OCI-LY7 (cell line): ENCODE measurements around the gene ASB18. TPM values are rescaled to one million over a fixed set of nuclear protein-coding genes. Genes with fewer than 3 reads are reported as not detected.

Source experiments
- BruUV-seq: library from RNA; stranded (reverse); fragments of 400-500 nt; replicated peaks from 2 replicates; lab custom pipeline; 2021; lab: Mats Ljungman, UMichigan
- CTCF ChIA-PET: fragments of 300-600 bp; sonication (Branson Sonifier 250); formaldehyde crosslinking; loops from one replicate; lab custom pipeline; 2022; ENCODE audit warnings: antibody characterized with exemption; ENCODE audit not compliant: unreplicated experiment; lab: Charles Lee
- POLR2A ChIA-PET: fragments of 300-600 bp; sonication (Branson Sonifier 250); formaldehyde crosslinking; loops from one replicate; lab custom pipeline; 2022; ENCODE audit warnings: antibody characterized with exemption; lab: Charles Lee
- DNase-seq: peaks from one replicate; pipeline ENCODE4 v3.0.0-alpha.2; 2015; ENCODE audit warnings: low spot score
- H2AFZ ChIP-seq: fragments of 200-600 bp; sonication (generic), shearing (Covaris generic); 2 replicates; pipeline ENCODE4 v1.6.1; 2014; ENCODE audit warnings: mild to moderate bottlenecking, antibody characterized with exemption, low read length, moderate library complexity
- H3K27ac ChIP-seq: fragments of 200-600 bp; sonication (generic); 2 replicates; pipeline ENCODE4 v1.5.1; 2014; ENCODE audit warnings: mixed run types, low read depth, mild to moderate bottlenecking, moderate library complexity, low read length, inconsistent platforms; ENCODE audit not compliant: poor library complexity, severe bottlenecking
- H3K36me3 ChIP-seq: fragments of 200-600 bp; sonication (generic); 2 replicates; pipeline ENCODE4 v1.6.1; 2014; ENCODE audit warnings: mild to moderate bottlenecking, antibody characterized with exemption, low read length, moderate library complexity, mixed read lengths; ENCODE audit not compliant: insufficient read depth
- H3K4me1 ChIP-seq: fragments of 200-600 bp; sonication (generic); 2 replicates; pipeline ENCODE4 v1.5.1; 2014; ENCODE audit warnings: mild to moderate bottlenecking, low read length; ENCODE audit not compliant: insufficient read depth, poor library complexity, severe bottlenecking
- H3K4me2 ChIP-seq: fragments of 200-600 bp; sonication (generic); 2 replicates; pipeline ENCODE4 v1.6.1; 2014; ENCODE audit warnings: mild to moderate bottlenecking, low read length
- H3K4me3 ChIP-seq: fragments of 200-600 bp; sonication (generic); 2 replicates; pipeline ENCODE4 v1.5.1; 2014; ENCODE audit warnings: mild to moderate bottlenecking, low read depth, low read length; ENCODE audit not compliant: poor library complexity, severe bottlenecking
- H3K79me2 ChIP-seq: fragments of 200-600 bp; sonication (generic); 2 replicates; pipeline ENCODE4 v1.6.1; 2016; ENCODE audit warnings: low read depth, mild to moderate bottlenecking, low read length, moderate library complexity, mixed read lengths; ENCODE audit not compliant: insufficient read depth
- H3K9me2 ChIP-seq: fragments of 200-600 bp; sonication (generic); 2 replicates; pipeline ENCODE4 v1.6.1; 2016; ENCODE audit warnings: mild to moderate bottlenecking, low read length, mixed read lengths; ENCODE audit not compliant: insufficient read depth
- H3K9me3 ChIP-seq: fragments of 200-600 bp; sonication (generic); 2 replicates; pipeline ENCODE4 v1.6.1; 2014; ENCODE audit warnings: mild to moderate bottlenecking, mixed run types, low read length, mixed read lengths
- H4K20me1 ChIP-seq: fragments of 200-600 bp; sonication (generic); 2 replicates; pipeline ENCODE4 v1.6.1; 2014; ENCODE audit warnings: mild to moderate bottlenecking, antibody characterized with exemption, low read length, moderate library complexity, mixed read lengths; ENCODE audit not compliant: insufficient read depth
- EZH2phosphoT487 ChIP-seq: fragments of 200-600 bp; sonication (generic); IDR thresholded peaks from 2 replicates; pipeline ENCODE4 v1.6.1; 2018; ENCODE audit warnings: low read depth, borderline replicate concordance, mild to moderate bottlenecking, mixed run types, antibody characterized with exemption, low read length, moderate library complexity, mixed read lengths
- intact Hi-C: fragments of 100-400 bp; cut with micrococcal nuclease; formaldehyde crosslinking; loops from one replicate; pipeline ENCODE4 v1.10.0; 2022; ENCODE audit not compliant: unreplicated experiment
- total RNA-seq, 2 experiments: library from RNA; depleted of rRNA in 1 of 2; stranded (reverse); fragments of >200 nt in 1 of 2; shearing (Covaris generic) in 1 of 2; gene quantifications; 2 replicates each; pipeline ENCODE4 v1.2.3, GENCODE V29; 2014 to 2022
- TF ChIP-seq, protein P1 (sequence below): fragments of 200-600 bp; sonication (generic); conservative IDR thresholded peaks from 2 replicates; pipeline ENCODE4 v1.5.1; 2014; ENCODE audit warnings: mild to moderate bottlenecking, antibody characterized with exemption, low read length, moderate library complexity, mixed read lengths

The ASB18 gene
- total RNA-seq, 2 experiments from 2014 or later, result not detected

DNA sequence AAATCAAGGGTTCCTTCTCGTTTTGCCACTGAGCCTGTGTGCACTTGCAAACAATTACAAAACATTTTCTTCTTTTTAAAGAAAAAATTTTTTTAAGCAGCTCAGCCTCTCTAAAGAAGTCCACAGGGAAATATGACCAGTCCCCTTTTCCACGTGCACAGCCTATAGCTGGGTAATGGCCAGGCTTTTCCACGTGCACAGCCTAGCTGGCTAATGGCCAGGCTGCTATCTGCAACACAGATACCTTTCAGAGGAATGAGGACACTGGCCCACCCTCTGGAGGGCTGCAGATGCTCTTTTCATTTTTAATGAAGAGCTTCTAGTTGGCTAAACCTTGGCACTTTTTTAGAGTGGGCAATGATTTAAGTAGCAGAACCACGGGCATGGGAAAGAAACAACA, 46.3 kb downstream of the ASB18 start:
- no peak overlapping the region for H3K4me2 ChIP-seq

DNA sequence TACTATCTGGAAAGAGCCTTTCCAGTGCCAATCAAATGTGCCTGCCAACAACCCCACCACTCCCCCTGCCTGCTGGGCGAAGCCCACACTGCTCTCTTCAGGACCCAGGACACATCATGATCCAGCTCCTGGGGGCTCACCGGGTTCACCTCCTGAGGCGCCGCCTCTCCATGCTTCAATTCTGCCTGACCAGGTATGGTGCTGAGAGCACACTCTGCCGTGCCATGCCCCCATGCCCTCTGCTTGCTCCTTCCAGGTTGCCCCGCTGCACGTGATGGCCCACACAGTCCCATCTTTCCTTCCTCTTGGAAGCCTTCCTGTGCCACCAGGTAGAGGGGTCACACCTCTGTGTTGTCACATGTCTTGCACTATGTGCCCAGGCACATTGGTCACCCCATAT, 47.5 kb downstream of the ASB18 start:
- Histone ChIP-seq H3K79me2 (no peaks in the 10 kb centered on the region), H2AFZ (no peak overlapping the region), H3K4me3 (no peak overlapping the region), H3K4me1 (no peaks in the 10 kb centered on the region), H3K9me3 (no peaks in the 10 kb centered on the region), H3K4me2 (no peak overlapping the region), H3K36me3 (no peaks in the 10 kb centered on the region), H4K20me1 (no peaks in the 10 kb centered on the region), H3K27ac (no peak overlapping the region), H3K9me2 (no peaks in the 10 kb centered on the region)
- CTCF ChIA-PET, result no interaction called here
- DNase-seq, result no peak
- no peak for TF ChIP-seq EZH2phosphoT487
- TF ChIP-seq, protein P1, sequence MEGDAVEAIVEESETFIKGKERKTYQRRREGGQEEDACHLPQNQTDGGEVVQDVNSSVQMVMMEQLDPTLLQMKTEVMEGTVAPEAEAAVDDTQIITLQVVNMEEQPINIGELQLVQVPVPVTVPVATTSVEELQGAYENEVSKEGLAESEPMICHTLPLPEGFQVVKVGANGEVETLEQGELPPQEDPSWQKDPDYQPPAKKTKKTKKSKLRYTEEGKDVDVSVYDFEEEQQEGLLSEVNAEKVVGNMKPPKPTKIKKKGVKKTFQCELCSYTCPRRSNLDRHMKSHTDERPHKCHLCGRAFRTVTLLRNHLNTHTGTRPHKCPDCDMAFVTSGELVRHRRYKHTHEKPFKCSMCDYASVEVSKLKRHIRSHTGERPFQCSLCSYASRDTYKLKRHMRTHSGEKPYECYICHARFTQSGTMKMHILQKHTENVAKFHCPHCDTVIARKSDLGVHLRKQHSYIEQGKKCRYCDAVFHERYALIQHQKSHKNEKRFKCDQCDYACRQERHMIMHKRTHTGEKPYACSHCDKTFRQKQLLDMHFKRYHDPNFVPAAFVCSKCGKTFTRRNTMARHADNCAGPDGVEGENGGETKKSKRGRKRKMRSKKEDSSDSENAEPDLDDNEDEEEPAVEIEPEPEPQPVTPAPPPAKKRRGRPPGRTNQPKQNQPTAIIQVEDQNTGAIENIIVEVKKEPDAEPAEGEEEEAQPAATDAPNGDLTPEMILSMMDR, result no peak
- intact Hi-C loops, result no loop called here
- POLR2A ChIA-PET, result interaction anchor here (0.5 kb wide), 1 partner anchor 28 kb away, joined by 3 read pairs; no protein-coding TSS in a partner anchor
- BruUV-seq, result no TSS peak

More for the DNA sequence above, 46.3 kb downstream of the ASB18 start:
- Histone ChIP-seq H3K36me3 (no peaks in the 10 kb centered on the region), H3K4me1 (no peaks in the 10 kb centered on the region), H3K9me3 (no peaks in the 10 kb centered on the region), H3K27ac (no peak overlapping the region), H2AFZ (no peak overlapping the region), H3K9me2 (no peaks in the 10 kb centered on the region), H4K20me1 (no peaks in the 10 kb centered on the region), H3K4me3 (no peak overlapping the region), H3K79me2 (no peaks in the 10 kb centered on the region)
- no peak for DNase-seq
- BruUV-seq, result no TSS peak
- POLR2A ChIA-PET, result no interaction called here
- CTCF ChIA-PET, result no interaction called here
- TF ChIP-seq EZH2phosphoT487, result no peak
- intact Hi-C loops, result no loop called here

DNA sequence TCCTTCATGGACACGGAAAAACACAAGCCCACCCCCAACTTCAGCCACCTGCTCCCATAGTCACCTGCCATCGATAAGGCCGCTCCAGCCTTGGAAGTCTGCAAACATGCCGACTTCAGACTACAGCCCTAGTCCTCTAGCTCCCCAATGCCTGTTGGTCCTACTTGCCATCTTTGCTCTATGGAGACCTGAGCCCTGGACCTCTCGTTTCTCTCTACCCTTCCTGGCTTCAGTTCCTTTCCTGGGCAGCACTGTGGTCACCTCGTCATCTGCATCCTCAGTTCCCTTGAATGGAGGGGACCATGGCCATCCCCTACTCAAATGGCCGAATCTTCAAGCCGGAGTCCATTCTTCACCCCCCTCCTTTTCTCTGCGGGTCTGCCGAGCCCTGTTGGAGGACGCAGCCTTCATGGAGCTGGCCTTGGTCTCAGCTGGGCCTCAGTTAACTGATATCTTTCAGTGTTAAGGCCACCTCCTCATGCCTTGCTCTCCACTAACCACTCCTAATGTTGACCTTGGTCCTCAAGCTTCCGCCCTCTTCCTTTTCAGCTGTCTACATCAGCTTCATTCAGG, 48.4 kb downstream of the ASB18 start:
- no peak overlapping the region for H3K27ac ChIP-seq

More for the DNA sequence above, 48.4 kb downstream of the ASB18 start:
- Histone ChIP-seq H3K9me2 (no peaks in the 10 kb centered on the region), H3K4me2 (no peak overlapping the region), H3K79me2 (no peaks in the 10 kb centered on the region), H2AFZ (no peak overlapping the region), H3K4me1 (no peaks in the 10 kb centered on the region), H3K36me3 (no peaks in the 10 kb centered on the region), H3K4me3 (no peak overlapping the region), H4K20me1 (no peaks in the 10 kb centered on the region), H3K9me3 (no peaks in the 10 kb centered on the region)
- ChIA-PET CTCF (no interaction called here), POLR2A (no interaction called here)
- no peak for DNase-seq
- TF ChIP-seq, protein P1, result no peak
- no peak for TF ChIP-seq EZH2phosphoT487
- BruUV-seq, result no TSS peak
- intact Hi-C loops, result no loop called here
